ENCODE measurements around the gene GATA6.

- TF ChIP-seq, protein P1, sequence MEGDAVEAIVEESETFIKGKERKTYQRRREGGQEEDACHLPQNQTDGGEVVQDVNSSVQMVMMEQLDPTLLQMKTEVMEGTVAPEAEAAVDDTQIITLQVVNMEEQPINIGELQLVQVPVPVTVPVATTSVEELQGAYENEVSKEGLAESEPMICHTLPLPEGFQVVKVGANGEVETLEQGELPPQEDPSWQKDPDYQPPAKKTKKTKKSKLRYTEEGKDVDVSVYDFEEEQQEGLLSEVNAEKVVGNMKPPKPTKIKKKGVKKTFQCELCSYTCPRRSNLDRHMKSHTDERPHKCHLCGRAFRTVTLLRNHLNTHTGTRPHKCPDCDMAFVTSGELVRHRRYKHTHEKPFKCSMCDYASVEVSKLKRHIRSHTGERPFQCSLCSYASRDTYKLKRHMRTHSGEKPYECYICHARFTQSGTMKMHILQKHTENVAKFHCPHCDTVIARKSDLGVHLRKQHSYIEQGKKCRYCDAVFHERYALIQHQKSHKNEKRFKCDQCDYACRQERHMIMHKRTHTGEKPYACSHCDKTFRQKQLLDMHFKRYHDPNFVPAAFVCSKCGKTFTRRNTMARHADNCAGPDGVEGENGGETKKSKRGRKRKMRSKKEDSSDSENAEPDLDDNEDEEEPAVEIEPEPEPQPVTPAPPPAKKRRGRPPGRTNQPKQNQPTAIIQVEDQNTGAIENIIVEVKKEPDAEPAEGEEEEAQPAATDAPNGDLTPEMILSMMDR (conservative IDR thresholded peaks at IDR 0.05) = no peak
- no peak for TF ChIP-seq ZFX (IDR thresholded peaks at IDR 0.05)
Observed at GRCh38 chr18:22207021-22207758, 37.8 kb downstream of the GATA6 start.

All from C4-2B (cell line).